HG03439 (cell line): Measurements from ENCODE around the gene FRMPD1.

ENCODE experiments used
- ATAC-seq: cut with Tn5 transposase; IDR thresholded peaks from one replicate; pipeline ENCODE4 v1.9.1; 2021; ENCODE audit warnings: mild to moderate bottlenecking, moderate library complexity; ENCODE audit not compliant: unreplicated experiment

FRMPD1 gene

DNA sequence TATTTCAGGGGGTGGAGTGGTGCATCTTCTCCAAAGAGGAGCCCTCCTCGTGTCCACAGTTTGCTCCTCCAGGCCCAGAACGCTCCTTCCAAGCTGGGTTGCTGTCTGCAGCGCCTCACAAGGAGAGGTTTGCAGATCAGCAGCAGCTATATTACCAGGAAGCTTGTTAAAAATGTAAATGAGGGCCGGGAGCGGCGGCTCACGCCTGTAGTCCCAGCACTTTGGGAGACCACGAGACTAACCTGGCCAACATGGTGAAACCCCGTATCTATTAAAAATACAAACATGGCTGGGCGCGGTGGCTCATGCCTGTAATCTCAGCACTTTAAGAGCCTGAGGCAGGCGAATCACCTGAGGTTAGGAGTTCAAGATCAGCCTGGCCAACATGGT, 25.0 kb upstream of the FRMPD1 start:
- no peak for ATAC-seq

DNA sequence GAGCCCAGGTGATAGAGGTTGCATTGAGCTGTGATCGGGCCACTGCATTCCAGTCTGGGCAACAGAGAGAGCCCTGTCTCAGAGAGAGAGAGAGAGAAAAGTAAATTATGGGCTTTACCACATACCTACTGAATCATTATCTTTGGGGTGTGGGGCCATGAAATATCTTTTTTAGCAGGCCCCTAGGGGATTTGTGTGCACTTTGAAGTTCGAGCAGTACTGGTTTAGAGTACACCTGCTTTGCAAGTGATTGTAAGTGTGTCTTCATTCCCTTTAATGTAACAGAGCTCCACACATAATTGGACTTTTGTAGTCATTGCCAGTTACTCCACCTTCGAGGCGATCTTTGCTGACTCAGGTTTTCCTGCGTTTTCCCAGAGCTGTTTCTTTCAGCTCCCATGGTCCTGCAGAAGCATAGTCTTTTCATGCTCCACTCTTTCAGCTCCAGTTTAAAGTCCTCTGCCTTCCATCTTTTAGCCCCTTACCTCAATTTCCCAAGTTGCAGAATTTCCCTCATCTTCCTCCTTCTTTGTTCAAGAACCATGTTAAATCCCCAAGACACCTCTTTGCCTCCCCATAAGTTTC, 24.0 kb upstream of the FRMPD1 start:
- ATAC-seq = no peak

DNA sequence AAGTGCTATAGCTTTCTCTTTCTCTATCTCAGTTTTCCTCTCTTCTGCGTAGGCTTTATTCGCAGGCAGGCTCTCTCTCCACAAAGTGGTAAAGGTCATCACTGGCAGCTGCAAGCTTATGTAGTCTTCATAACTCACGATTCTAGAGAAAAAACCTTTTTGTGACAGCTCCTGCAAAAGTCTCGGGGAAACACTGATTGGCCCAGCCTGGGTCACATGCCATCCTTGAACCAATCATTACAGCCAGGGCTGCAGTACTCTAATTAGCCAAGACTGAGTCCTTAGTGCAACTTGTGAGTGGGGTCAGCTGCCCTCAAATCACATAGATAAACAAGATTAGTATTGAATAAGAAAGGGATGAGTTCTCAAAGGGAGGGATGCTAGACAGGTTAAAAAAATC, 18.3 kb upstream of the FRMPD1 start:
- ATAC-seq = no peak

DNA sequence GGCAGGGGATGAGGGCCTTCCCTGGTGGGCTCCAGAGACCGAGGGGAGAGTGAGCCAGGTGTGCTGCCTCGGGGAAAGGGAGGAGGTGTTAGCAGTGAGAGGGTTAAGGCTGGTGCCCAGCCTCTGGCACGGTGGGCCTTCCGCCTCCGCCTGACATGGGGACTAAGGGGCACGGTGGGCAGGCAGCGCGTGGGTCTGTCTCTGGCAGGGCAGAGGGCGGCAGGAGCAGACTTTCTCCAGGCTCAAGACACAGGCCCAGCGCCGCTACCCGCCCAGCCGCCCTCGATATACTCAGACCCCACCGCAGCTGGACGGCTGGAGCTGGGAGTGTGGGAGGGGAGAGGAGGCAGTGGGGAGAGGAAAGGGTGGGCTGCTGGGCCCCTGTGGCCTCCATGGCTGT, 14.9 kb upstream of the FRMPD1 start:
- ATAC-seq = no peak

DNA sequence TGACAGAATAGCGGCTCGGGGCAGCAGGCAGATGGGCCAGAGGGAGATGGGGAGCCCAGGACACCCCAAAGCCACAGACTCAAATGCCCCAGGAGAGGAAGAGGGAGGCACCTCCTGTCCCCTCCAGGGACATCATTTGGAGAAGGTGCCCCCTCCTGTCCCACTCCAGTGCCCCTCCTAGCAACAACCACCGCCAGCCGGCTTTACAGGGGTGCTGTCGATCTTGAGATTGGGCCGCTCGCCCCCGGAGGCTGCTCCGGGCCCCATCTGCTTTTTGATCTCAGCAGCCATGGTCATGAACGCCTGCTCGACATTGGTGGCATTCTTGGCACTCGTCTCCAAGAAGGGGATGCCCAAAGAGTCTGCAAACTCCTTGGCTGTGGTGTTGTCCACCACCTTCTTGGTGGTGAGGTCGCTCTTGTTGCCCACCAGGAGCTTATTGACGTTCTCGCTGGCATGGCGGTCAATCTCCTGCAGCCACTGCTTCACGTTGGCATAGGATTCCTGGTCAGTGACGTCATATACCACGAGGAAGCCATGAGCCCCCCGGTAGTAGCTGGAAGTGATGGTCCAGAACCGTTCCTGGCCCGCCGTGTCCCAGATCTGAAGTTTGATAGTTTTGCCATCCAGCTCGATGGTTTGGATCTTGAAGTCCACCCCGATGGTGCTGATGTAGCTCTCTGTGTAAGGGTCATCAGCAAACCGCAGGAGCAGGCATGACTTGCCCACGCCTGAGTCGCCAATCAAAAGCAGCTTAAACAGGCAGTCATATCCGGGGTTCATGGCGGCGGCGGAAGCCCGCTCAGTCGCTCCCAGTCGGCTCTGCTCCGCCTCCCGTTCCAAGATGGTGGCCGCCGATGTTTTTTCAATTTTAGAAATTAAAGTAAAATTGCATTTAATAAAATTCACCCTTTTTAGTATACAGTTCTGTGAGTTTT, 14.0 kb upstream of the FRMPD1 start:
- ATAC-seq = no peak

DNA sequence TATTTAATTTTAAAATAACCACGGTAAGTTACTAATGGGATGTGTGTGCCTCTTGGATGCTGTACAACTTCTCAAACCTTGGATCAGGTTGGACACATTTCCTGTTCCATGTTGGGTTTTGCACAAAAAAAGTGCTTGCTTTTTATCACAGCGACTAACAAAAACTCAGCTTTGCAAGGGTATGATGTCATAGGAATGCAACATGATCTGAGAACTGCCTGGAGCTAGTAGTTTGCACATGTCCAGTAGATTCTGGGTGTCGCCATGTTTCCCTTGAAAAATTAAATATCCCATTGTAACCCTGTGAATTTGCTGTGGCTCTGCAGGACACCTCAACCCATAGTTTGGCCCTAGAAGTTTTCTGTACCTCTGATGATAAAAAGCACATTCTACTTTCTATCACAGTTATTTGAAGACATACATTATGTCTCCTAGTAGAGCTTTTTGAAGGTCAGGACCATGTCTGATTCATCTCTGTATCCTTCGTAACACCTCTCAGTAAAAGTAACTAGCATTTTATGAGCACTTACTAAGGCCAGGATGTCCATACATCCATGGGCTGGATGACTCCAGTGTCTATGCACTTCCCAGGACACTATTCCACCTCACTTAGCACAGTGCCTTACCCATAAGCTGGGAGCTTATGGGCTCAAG, 11.5 kb upstream of the FRMPD1 start:
- ATAC-seq = no peak

DNA sequence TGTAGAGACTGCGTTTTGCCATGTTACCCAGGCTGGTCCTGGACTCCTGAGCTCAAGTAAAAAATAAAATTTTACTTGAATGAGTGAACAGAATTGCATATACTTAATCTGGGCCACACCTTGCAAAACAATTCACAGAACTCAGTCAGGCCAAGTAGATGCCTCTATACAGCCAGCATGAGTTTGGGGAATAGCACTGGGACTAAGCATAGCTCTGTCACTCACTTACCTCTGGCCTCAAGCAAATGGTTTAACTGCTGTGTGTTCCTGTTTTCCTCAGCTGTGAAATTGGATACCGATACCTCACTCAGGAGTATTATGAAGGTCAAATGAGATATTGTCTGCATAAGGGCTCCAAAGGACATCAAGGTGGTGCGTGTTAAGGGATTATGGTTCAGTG, 10.9 kb upstream of the FRMPD1 start:
- no peak for ATAC-seq

DNA sequence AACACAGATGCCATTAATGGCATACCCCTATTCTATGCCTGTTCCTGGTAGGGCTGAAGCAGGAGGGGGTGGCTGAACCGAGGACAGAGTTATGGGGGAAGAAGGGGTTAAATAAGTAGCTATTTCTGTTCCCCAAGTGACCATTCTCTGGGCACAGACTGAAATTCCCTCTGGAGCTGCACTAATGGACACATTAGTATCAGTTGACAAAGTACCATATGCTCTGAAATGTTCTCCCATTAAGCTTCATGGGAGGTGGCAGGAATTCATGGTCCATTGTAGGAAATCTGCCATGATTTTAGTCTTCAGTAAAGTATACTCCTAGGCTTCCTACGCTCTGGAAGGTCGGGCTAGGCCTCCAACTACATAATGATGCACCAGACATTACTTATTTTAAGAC, 10.5 kb upstream of the FRMPD1 start:
- ATAC-seq = no peak

DNA sequence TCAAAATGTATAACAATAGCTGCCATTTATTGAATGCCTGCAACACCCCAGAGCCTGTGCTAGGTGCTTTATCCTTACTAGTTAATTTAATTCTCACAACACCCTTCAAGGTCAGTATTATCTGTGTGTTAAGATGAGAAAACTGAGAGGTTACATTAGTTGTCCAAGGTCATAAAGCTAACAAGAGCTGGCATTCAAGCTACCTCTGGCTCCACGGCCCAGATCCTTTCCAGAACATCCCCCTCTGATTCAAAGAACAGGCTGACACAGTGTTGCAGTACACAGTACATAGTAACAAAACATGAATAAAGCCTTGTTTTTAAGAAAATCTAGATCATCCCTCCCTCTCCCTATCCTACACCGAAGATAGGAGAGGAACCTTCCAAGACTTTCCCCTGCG, 9.4 kb upstream of the FRMPD1 start:
- no peak for ATAC-seq

DNA sequence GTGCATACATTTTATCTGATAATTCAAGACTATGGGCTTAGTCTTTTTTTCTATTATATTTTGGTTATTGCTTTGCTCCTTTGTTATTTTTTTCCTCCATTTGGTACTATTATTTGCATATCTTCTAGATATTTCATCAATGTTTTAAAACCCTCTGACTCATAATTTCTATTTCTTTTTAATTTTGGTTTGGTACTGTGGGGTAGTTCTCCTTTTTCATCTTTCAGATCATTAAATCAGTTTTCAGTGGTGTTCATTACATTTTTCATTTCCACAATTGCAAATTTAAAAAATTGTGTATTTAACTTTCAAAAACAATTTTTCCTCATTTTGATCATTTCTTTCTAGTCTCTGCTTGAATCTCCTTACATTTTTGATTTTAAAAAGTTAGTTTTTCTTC, 7.5 kb upstream of the FRMPD1 start:
- no peak for ATAC-seq

DNA sequence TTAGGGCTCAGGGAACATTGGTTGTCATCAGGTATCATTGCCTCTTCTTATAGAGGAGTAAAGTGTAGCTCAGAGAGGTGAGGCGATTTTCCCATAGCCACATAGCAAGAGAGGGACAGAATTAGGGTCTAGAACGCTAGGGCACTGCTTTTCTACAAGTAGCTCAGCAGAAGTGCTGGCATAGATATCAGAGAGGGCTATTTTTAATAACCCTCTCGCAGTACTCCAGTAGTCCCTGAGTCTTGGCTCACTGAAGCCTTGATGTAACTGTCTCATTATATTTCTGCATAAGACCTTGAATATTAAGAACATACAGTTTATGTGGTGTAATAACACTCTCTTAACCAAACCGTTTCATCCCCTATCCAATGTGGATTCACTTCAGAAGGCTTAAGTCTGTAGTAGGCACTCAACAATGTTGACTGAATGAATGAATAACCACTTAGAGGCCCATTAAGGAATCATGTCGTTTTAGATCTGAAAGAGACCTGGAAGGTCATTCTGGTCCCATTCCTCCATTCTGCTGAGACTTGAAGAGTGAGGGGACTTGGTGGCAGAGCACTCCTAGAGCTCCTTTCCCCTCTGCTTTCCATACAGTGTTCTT, 4.7 kb upstream of the FRMPD1 start:
- ATAC-seq = no peak

DNA sequence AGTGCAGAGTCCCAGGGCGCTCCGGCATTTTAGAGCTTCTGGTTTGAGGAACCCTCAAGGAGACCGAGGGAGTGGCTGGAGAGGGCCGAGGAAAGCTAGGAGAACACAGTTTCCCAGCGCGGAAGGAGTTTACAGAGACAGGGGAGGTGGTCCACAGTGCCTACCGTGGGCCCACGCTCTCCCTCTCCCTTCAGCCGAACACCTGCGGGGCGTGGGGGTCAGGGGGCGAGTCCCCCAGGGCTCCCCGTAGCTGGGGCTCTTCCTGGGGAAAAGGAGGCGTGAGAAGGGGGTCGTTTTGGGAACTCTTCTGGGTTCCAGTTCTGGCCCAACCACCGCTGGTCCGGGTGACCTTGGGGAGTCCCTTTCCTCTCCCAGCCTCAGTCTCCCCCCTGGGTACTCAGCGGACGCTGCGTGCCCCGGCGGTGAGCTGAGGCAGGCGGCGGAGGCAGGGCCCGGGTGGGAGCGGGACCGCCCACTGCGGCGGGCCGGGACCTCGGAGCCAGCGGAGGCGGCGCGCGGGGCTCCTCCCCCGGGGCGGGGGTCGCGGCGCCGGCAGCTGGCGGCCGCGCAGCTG, 368 bp upstream of the FRMPD1 start:
- ATAC-seq = no peak

DNA sequence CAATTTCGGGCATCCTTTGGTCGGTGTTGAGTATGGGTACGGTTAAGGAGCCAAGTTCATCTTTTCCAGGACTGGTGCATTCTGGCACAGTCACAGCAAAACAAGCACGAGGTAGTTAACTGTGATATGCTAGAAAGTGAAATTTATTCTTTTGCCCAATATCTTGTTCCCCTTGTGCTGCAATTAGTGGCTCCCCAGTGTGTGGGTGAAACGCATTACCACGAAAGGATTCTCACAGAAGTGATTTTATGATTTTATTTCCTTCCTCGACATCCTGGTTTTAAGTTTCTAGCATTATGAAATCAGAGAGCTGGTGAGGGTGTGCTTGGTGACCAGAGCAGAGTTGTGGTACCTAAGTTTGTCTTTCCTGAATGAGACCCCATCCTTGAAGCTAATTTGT, 1.5 kb downstream of the FRMPD1 start:
- no peak for ATAC-seq

DNA sequence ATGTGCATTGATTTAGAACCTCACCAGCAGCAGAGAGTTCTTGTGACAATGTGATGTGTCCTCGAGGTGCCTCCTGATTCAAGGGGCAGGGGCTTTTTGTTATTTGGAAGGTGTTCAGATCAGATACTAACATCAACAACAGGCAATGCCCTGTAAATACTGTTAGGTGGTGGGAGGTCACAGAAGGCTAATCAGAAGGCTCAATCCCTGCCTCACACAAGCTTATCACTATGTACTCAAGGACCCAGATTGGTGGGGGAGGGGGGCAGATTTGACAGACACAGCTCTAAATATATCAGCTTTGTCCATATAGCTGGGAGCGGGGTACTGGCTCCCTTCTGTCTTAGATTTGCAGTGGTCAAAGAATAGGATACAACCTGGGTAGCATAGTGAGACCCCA, 2.6 kb downstream of the FRMPD1 start:
- ATAC-seq = no peak

DNA sequence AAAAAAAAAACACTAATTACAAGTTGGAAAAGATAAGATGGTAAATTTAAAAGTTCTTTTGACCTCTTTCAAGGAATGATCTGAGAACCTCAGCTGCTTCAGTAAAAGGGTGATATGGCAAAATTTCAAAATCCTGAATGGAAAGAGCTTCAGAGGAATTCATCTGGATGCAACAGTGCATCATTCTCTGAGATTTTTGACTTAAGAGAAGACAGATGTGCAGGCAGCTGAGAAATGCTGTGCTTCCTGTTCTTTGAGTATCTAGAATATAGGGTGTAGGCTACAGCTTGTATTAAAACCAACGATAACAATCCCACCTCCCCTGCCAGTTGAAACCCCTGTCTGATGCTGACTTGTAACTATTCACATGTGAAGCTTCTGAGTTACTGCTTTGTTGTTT, 6.2 kb downstream of the FRMPD1 start:
- no peak for ATAC-seq

DNA sequence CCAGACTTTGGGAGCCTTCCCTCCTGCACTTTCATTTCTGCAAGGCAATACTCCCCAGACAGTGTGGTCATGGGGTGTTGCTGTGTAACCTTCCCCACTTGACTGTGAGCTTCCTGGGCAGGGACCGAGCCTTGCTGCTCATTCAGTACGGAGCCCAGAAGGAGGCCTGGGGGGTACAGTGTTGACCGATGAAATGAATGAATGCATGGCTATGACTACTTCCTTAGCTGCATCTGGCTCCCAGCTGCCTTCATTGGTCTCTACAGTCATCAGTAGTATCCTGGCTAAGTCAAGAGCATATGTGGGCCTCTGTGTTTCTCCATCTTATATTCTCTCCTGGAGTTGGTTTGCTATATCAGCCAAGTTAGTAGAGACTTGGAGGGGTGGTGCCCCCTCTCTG, 9.9 kb downstream of the FRMPD1 start:
- ATAC-seq = no peak

DNA sequence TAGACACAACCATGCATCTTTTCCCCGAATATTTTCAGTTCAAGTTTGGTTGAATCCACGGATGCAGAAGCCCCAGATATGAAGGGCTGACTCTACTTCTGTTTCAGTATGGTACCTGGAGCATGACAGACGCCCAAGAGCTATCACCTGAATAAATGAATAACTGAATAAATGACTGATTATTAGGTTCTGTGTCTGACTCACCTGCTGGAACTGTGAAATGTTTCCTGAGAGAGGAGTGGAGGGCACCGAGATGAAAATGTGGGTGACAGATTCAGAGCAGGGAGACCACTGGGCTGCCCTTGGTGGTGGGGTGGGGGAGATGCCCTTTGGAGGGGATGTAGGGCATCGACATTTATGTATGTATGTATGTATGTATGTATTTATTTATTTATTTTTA, 13.2 kb downstream of the FRMPD1 start:
- no peak for ATAC-seq

DNA sequence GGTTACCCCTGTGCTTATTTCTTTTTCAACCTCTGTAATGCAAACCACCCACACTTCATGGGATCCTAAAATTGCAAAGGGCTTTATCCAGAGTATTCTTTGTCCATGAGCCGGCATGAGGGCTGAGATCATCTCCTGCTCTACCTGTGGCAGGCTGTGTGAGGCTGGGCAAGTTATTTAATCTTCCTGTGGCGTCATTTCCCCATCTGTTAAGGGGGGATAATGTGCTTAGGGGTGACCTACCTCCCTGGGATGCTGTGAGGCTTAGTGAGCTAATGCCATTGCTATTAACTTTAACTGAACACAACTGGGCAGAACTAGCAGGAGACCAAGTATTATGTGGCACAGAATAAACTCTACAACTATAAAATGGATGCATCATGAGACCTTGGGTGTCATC, 17.0 kb downstream of the FRMPD1 start:
- no peak for ATAC-seq

DNA sequence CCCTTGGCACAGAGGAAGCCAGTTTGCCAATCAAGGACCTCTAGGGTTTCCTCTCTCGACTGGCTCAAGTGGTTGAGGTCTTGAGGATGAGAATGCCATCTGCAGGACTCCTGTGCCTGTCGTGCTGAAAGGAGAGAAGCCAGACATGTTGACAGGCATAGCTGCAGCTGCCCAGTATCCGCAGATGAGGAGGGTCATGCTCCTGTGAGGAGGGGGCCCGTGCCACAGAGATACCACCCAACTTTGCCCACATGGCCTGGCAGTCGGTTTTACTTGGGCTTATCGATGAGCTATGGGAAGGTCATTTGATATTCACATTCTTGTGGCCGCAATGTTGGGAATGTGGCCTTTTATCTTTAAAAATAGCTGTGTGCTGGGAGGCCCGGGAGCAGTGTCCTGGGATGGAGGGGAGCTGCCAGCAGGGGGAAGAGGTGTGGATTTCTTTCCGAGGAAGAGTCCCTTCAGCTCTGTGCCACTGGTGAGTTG, 17.4 kb downstream of the FRMPD1 start:
- ATAC-seq = no peak

DNA sequence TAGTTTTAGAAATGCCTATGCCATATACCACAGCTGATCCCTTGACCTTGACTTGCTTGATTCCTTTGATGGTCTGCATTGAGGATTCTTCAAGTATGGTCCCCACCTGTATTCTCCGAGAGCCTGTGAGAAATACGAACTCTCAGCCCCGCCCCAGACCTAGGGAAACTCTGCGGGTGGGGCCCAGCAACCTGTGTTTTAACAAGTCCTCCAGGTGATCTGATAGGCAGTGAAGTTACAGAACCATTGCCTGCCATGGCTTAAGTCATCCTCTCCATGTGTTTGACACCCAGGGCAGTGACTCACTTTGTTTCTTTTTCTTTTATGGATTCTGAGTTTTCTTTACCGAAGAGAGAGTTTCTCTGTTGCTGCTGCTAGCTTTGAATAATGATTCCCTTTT, 18.5 kb downstream of the FRMPD1 start:
- ATAC-seq = no peak

DNA sequence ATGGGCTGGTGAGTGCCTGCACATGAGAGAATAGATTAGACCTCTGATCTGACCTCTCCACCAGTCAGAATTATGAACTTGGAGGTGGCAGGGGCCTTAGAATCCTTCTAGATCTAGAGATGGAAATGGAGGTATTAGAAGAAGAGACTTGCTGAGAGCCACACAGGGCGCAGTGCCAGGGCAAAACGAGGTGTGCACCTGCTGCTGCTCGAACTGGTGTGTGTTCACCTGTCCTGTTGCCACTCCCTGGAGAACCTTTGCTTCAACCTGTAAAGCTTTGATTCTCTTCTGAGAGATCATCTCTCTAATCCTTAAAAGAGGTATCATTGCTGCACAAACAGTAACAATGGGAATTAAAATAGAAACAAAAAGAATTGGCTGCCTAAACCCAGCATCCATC, 24.9 kb downstream of the FRMPD1 start:
- ATAC-seq = no peak
